ENCODE results near the gene ENHO. TPM values are rescaled to one million over a fixed set of nuclear protein-coding genes. Genes with fewer than 3 reads are reported as not detected.

Gene ENHO
- 0.40 TPM for total RNA-seq
- long read RNA-seq, result 0 reads

GRCh38 chr9:34522971-34523797 lies at the start of gene ENHO:
Gene ENHO, minus strand, starts transcription at chr9:34522990. Its CDS starts 1,295 bp downstream, at chr9:34521695.
- DNase-seq (peak; percentile 93), ATAC-seq (peak; percentile 99)
- intact Hi-C loops (cut with micrococcal nuclease), result no loop called here

- intact Hi-C loops (cut with micrococcal nuclease), result no loop called here
- DNase-seq (no peak), ATAC-seq (no peak)
Observed at GRCh38 chr9:34572092-34572491, 49.3 kb upstream of the ENHO start.

GRCh38 chr9:34571481-34571810 lies 48.7 kb upstream of the ENHO start:
- no peak for DNase-seq
- intact Hi-C loops (cut with micrococcal nuclease), result no loop called here
- no peak for ATAC-seq

GRCh38 chr9:34570809-34571480 lies 48.2 kb upstream of the ENHO start:
- intact Hi-C loops (cut with micrococcal nuclease), result no loop called here
- DNase-seq (no peak), ATAC-seq (no peak)

- intact Hi-C loops (cut with micrococcal nuclease), result no loop called here
- DNase-seq (no peak), ATAC-seq (no peak)
Observed at GRCh38 chr9:34570376-34570775, 47.6 kb upstream of the ENHO start.

GRCh38 chr9:34568774-34569173 lies 46.0 kb upstream of the ENHO start:
- ATAC-seq (no peak), DNase-seq (no peak)
- intact Hi-C loops (cut with micrococcal nuclease), result no loop called here

GRCh38 chr9:34568133-34568532 lies 45.3 kb upstream of the ENHO start:
- intact Hi-C loops (cut with micrococcal nuclease), result no loop called here
- DNase-seq (no peak), ATAC-seq (no peak)

GRCh38 chr9:34566972-34567371 lies 44.2 kb upstream of the ENHO start:
- DNase-seq, result no peak
- no peak for ATAC-seq
- intact Hi-C loops (cut with micrococcal nuclease), result no loop called here

GRCh38 chr9:34566322-34566721 lies 43.5 kb upstream of the ENHO start:
- intact Hi-C loops (cut with micrococcal nuclease), result no loop called here
- DNase-seq (no peak), ATAC-seq (no peak)

GRCh38 chr9:34565856-34566255 lies 43.1 kb upstream of the ENHO start:
- ATAC-seq (no peak), DNase-seq (no peak)
- intact Hi-C loops (cut with micrococcal nuclease), result no loop called here

GRCh38 chr9:34564617-34565016 lies 41.8 kb upstream of the ENHO start:
- DNase-seq, result no peak
- intact Hi-C loops (cut with micrococcal nuclease), result no loop called here

GRCh38 chr9:34563262-34563661 lies 40.5 kb upstream of the ENHO start:
- ATAC-seq (no peak), DNase-seq (no peak)
- intact Hi-C loops (cut with micrococcal nuclease), result no loop called here

More at GRCh38 chr9:34564617-34565016, 41.8 kb upstream of the ENHO start:
- no peak for ATAC-seq

GRCh38 chr9:34562135-34562745 lies 39.5 kb upstream of the ENHO start:
- intact Hi-C loops (cut with micrococcal nuclease), result no loop called here
- ATAC-seq (no peak), DNase-seq (no peak)

GRCh38 chr9:34560599-34561214 lies 37.9 kb upstream of the ENHO start:
- intact Hi-C loops (cut with micrococcal nuclease), result no loop called here
- peak; percentile 22 for ATAC-seq
- DNase-seq, result no peak

GRCh38 chr9:34559624-34560455 lies 37.0 kb upstream of the ENHO start:
- peak; percentile 59 for DNase-seq
- ATAC-seq, result peak; percentile 78
- intact Hi-C loops (cut with micrococcal nuclease), result no loop called here

- DNase-seq, result no peak
- peak; percentile 25 for ATAC-seq
- intact Hi-C loops (cut with micrococcal nuclease), result no loop called here
Observed at GRCh38 chr9:34558919-34559623, 36.3 kb upstream of the ENHO start.

GRCh38 chr9:34558364-34558763 lies 35.6 kb upstream of the ENHO start:
- no peak for DNase-seq
- no peak for ATAC-seq
- intact Hi-C loops (cut with micrococcal nuclease), result no loop called here
